NCI-H1105 (cell line): ENCODE measurements around the gene C1orf232.

Experiments used
- DNase-seq: peaks from one replicate; lab custom pipeline; 2025; lab: John Stamatoyannopoulos, UW

The C1orf232 gene

DNA sequence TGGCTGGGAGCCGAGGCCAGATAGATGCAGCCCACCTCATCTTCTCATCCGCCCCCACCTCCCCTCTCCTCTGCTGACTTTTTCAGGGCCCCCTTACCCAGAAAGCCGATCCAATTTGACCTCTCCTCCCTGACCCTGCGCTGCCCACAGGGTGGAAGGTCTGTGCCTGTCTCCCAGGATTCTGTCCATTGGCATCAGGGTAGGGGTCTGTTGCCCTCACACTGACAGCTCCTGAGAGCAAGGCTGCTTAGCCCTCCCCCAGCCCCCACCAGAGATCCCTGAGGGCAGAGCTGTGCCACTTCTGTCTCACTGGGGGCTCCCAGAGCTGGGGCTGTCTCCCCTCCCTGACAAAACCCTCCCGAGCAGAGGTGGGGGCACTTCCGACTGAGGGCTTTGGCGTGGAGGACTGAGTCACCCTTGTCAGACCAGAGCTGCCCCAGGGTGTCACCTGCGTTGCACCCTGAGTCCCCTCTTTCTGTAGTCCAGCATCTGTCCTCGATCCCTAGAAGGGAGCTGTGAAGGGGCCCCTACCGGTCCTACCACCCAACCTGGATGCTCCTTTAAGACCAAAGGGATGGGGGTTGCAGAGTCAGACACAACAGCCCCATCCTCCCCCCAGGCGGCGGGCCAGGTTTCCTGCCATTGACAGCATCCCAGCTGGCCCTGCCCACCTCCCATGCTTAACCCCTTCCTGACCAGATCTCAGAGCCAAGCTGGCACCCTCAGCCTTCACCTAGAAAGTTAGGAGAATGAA lies 12.3 kb downstream of the C1orf232 start:
- no peak for DNase-seq

DNA sequence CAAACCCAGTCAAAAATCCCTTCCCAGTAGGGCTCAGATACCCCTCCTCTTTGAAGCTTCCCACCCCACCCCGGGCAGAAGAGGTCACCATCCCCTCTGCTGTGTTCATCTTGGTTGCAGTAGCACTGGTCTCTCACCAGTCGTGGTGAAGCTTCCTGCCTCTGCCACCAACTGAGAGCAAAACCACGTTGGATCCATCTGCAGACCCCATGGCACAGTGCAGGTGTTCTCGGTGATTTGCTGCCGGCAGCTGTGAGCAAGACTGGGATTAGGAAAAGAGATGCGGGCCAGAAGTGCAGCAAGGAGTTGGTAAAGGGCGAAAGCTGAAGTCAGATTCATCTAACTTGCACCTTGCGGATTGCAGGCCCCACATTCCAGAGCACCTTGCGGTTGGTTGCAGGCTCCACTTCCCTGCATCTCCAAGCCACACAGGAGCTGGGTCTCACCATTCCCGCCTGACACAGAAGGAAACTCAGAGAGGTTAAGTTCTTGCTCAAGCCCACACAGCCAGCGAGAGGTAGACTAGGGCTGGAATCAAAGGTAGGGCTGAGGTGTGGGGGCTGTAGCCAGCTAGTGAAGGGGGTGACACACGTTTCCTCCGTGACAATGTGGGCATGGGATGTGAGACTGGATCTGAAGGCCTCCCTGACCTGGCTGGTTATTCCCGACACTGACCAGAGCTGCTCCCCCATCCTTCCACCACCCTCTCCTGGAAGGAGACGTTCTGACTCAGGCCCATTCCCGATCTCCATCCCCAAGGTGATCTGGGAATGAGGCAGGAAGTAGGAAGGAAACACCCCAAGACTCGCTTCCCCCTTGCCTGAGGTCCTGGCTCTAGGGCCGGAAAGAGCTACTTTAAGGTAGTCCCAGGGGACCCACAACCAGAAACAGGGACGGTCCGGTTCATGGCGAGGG lies 13.1 kb downstream of the C1orf232 start:
- DNase-seq: no peak

GRCh38 chr1:26154750-26155149 lies 14.0 kb downstream of the C1orf232 start:
- DNase-seq: no peak

GRCh38 chr1:26153966-26154532 lies 14.7 kb downstream of the C1orf232 start:
- DNase-seq: no peak

GRCh38 chr1:26148887-26149286 lies 19.9 kb downstream of the C1orf232 start:
- DNase-seq: no peak

GRCh38 chr1:26145960-26146294 lies 22.8 kb downstream of the C1orf232 start:
- DNase-seq: no peak

DNA sequence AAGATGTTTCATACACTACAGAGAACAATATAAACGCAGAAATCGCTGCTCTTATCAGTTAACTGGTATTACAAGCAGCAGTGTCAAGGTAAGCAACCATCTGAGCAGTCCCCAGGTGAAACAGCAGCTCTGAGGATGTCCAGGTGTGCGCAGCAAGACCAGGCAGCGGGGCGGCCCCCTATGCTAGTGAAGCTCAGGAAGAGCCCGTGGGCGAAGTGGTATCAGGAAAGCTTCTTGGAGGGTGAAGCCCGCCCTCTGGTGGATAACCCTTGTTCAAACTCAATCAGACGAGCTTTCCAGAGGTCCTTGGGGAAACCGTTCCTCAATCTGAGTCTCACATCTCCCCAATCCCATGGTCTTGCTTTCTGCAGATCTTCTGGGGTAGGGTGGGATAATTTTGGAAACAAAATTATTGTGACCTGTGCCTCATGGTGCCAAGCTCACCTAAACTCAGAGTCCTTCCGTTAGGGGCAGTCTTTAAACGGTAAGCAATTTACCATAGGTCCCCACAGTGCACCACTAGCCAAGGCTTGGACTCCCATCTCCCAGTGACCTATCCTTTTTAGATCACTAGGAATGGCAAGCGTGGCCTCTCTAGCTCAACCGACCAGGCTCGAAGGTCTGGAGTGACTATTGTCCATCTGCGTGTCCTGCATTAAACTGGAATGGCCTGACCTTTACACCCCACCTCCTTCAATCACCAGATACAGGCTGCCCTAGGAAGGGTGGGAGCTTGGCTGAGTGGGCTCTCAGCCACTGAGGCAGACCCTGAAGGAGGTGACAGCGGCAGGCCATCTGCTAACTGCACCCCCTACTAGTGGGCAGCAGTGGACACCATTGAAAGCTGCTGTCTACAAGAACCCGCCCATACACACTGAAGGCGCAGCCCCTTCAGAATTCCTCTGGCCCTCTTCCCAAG lies 23.5 kb downstream of the C1orf232 start:
- DNase-seq: peak; percentile 91

GRCh38 chr1:26142159-26142558 lies 26.6 kb downstream of the C1orf232 start:
- no peak for DNase-seq

DNA sequence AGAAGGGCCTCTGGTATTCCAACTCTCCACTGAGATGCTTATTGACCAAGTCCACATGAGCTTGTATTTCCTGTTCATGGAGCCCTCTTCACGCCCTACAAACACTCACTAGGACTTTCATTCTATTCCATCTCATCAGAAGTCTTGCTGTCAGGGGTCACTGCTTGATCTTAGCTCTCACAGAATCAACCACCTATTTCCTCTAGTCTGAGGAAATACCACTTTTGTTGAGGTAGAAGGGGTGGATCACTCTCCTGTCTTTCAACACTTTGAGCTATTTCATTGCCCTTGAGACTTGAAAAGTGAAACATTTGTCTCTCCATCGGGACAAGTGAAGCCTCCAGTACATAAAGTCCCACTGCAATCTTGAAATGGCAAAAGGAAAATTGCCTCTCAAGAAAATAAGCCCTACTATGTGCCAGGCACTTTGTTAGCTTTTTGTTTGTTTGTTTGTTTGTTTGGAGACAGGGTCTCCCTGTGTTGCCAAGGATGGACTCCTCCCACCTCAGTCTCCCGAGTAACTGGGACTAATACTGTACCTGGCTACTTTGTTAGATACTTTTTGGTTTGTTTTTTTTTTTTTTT lies 29.7 kb downstream of the C1orf232 start:
- no peak for DNase-seq

GRCh38 chr1:26134466-26134865 lies 34.3 kb downstream of the C1orf232 start:
- DNase-seq: no peak

GRCh38 chr1:26132834-26133167 lies 36.0 kb downstream of the C1orf232 start:
- no peak for DNase-seq

DNA sequence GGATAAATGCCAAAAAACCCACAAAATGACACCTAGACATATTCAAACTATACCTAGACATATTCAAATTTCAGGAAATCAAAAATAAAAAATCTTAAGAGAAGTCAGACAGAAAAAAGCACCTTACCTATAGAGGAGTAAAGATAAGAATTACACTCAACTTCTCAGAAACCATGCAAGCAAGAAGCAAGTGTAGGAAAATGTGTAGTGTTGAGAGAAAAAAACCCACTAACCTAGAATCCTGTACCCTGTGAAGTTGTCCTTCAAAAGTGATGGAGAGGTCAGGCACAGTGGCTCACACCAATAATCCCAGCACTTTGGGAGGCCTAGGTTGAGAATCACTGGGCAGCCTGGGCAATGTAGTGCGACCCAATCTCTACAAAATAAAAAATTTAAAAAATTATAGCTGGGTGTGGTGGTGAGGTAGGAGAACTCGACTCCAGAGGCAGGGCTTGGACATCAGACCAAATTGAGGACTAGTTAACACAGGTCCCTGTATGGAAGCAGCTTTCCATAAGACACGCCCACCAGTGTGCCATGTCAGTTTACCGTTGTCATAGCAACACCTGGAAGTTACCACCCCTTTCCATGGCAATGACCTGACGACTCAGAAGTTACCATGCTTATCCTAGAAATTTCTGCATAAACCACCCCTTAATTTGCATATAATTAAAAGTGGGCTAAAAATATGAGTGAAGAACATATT lies 36.5 kb downstream of the C1orf232 start:
- no peak for DNase-seq

DNA sequence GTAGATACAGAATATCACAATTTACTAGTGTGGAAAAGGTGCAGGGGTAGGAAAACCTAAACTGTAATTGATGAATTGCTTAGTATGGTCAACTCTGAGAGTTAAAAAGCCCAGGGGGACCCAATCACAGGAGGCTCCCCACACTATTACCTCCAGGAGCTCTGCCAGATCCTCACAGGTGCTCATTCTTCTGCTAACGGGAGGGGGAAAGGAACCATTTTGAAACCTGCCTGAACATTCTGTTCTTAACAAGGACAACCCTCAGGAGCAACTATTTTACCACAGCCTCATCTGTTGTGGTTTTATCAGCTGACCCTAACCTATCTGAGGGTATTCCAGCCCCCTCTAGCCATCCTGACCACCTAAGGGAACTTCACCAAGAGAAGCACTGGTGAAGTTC lies 38.1 kb downstream of the C1orf232 start:
- DNase-seq: no peak

- no peak for DNase-seq
These were observed 39.0 kb downstream of the C1orf232 start for GRCh38 chr1:26129778-26130177.

GRCh38 chr1:26127235-26128163 lies 41.3 kb downstream of the C1orf232 start:
- no peak for DNase-seq

GRCh38 chr1:26126321-26127084 lies 42.3 kb downstream of the C1orf232 start:
- peak; percentile 73 for DNase-seq

GRCh38 chr1:26125946-26126320 lies 42.8 kb downstream of the C1orf232 start:
- DNase-seq: no peak

GRCh38 chr1:26125382-26125781 lies 43.4 kb downstream of the C1orf232 start:
- DNase-seq: no peak
